GM21737 (cell line): ENCODE measurements around the gene SSRP1.
"Not testable (repeated sequence)": the region's sequence is repeated elsewhere in the genome, so short reads cannot be mapped to it uniquely, and the experiment has no call there.

Source experiments
- ATAC-seq: cut with Tn5 transposase; IDR thresholded peaks from one replicate; pipeline ENCODE4 v1.9.1; 2021; ENCODE audit warnings: mild to moderate bottlenecking, moderate library complexity; ENCODE audit not compliant: unreplicated experiment

SSRP1 gene

DNA sequence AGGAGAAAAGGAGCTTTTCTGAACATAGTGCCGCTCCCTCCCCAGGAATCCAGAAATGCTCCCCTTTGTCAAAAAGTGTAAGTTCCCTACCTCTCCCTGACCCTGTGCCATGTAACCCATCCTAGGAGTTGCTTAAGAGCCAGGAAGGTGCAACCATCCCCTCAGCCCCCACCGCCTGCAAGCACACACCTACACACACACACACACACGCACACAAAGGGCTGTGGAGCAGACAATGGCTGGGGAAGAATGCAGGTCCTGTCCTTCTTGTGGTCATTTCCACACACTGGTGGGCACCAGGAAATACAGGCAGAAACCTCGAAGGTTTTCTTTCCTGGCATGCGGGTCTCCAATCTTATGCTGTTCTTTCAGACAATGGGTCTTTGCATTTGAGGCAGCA lies 3.6 kb upstream of the SSRP1 start:
- no peak for ATAC-seq

DNA sequence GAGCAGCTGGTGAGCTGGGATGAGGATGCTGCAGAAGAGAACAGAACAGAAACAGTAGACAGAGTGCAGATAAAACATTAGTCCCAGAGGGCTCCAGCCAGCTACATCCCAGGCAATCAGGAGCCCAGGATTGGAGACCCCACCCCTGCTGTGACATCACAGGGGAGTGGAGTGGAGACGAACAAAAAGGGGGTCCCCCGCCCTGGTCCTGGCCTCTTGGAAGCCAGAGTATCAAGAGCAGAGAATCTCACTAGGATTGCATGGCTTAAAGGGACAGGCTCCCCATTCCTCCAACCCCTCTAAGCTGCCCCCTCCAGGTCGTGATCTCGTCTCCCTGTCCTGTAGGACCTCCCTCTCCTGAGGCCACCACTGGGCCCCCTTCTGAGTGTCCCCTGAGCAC lies 2.5 kb upstream of the SSRP1 start, which contains the start of gene P2RX3:
Gene P2RX3 (plus strand): TSS at position 211 of the 400 bp plus-strand sequence. CDS start 199 bp downstream, outside the sequence.
- no peak for ATAC-seq

DNA sequence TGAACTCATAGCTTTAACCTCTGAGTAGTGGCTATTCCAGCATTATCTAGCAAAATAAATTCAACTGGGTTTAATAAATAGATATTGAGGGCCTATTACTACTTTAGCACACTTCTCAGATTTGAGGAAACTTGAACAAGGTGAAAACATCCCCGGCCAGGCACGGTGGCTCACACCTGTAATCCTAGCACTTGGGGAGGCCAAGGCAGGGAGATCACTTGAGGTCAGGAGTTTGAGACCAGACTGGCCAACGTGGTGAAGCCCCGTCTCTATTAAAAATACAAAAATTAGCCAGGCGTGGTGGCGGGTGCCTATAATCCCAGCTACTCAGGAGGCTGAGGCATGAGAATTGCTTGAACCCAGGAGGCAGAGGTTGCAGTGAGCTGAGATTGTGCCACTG lies 1.2 kb upstream of the SSRP1 start:
- not testable (repeated sequence) for ATAC-seq

DNA sequence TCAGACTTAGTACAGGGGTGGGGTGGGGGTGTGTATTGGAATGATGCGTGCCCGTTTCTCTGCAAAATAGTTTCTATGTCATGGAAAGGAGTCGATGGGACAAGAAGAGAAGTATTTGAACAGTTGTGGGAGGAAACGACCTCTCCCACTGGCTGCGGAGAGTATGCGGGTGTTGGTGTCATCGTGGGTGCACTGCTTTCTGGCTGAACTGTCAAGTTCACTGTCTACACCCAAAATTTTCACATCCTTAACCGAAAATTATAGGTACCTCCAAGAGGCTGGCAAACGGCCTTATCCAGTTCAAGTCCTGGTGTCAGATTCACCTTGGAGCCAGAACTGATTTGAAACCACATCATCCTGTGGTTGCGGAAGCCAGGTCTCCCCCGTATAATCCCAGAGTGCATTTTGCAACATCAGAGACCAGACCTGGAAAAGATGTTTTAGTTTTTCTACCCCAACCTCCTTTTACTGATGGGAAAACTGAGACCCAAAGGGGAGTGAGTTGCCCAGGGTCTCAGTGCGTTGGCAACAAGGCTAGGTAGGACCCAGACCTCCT lies 497 bp upstream of the SSRP1 start:
- ATAC-seq: peak; percentile 0

DNA sequence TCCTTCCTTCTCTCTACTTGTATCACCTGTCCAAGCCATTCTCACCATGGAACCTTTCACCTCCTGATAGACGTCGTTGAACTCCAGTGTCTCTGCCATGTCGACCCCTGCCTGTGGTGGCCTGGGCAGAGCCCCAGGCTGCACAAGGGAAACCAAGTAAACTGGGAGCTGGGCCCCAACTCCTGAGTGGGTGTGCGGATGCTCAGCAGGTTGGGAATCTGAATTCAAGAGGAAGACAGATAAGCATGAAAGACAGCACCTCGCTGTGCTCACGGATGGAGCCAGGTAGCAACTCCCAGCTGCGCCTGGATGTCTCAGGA lies 709 bp downstream of the SSRP1 start:
- no peak for ATAC-seq

DNA sequence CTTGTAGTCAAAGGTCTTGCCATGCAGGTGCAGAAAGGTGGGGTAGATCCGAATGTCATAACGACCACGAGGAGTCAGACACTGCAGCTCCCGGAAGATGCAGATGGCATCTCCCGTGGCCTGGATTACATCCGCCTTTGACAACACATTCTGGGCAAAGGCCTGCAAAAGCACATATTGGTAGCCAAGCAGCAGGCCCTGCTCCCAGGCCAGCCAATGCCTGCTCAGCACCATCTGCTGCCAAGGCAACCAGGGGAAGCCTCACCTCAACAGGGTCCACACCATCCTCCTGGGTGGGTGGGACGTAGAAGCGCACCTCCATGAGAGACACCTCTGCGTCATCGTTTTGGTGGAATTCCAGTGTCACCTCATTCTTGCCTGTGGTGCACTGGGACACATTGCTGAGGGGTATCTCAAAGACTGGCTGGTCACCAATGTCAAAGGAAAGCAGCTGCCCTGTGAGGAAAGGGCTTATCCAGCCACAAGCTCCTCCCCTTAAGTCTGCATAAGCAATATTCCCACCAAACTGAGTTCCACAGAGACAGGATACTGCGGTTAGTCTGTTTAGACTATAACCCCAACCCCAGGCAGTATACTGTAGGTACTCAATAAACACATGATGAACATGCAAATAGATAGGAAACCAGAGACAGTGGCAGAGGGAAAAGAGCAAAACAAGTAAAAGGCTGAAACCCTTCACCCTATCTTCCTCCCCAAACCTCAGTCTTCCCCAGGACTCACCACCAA lies 2.8 kb downstream of the SSRP1 start:
- no peak for ATAC-seq

DNA sequence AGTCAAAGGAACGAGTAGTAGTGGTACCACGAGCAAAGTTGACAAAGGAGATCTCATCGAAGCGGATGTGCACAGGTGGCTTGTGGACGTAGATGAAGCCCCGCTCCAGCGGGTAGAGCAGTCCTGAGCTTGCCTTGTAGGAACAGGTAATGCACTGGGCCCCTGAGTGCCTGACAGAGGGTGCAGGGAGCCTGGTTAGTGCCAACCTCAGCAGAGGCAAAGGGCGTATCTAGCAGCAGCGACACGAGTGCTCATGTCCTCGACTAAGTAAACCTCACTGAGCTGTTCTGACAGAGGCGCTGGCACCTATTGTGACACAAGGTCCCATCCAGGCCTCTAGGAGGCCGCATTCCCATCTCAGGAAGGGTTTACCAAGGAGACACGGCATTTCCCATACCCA lies 4.0 kb downstream of the SSRP1 start:
- no peak for ATAC-seq

DNA sequence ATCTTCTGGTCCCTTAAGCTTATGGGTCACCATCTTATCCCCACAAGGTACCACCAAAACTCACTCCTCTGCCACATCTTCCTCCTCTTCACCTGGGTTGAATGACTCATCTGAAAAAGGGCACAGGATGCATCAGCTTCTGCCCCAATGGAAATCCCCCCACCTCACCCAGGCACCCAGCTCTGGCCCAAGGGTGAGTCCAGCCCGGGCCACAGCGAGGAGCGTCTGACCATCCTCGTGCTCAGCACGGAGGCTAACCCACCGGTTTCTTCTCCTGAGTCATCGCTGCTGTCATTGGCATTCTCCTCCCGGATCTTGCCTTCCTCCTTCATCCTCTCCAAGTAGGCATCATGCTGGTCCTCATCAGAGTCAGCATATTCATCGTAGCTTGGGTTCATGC lies 5.7 kb downstream of the SSRP1 start:
- no peak for ATAC-seq

DNA sequence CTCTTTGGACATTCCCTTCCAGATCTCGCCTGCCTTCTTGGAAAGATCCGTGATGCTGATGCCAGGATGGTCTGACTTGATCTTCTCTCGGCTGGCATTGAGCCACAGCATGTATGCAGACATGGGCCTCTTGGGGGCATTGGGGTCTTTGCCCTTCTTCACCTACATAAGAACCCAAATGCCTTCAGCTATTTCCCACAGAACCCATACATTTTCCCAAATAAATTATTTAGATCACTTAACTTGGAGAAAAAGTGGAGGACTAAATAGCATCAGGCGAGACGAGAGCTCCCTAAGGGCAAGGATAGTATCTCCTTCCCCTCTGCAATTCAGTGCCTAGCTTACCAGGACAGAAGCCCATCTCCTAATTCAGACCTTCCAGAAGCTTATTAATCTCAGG lies 8.0 kb downstream of the SSRP1 start:
- no peak for ATAC-seq

DNA sequence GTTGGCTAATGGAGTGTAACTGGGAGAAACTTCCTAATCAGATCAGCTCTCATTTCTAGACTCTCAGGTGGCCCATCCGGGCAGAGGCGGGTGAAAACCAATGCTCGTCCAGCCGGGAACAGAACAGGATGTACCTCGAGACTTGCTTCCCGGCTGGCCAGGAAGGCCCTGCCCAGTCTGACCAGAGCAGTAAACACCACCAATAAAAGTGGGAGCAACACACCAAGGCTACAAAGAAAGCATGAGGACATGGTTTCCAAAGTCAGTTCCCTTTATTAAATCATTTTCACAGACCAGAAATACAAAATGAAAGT lies 10.0 kb downstream of the SSRP1 start:
- no peak for ATAC-seq

DNA sequence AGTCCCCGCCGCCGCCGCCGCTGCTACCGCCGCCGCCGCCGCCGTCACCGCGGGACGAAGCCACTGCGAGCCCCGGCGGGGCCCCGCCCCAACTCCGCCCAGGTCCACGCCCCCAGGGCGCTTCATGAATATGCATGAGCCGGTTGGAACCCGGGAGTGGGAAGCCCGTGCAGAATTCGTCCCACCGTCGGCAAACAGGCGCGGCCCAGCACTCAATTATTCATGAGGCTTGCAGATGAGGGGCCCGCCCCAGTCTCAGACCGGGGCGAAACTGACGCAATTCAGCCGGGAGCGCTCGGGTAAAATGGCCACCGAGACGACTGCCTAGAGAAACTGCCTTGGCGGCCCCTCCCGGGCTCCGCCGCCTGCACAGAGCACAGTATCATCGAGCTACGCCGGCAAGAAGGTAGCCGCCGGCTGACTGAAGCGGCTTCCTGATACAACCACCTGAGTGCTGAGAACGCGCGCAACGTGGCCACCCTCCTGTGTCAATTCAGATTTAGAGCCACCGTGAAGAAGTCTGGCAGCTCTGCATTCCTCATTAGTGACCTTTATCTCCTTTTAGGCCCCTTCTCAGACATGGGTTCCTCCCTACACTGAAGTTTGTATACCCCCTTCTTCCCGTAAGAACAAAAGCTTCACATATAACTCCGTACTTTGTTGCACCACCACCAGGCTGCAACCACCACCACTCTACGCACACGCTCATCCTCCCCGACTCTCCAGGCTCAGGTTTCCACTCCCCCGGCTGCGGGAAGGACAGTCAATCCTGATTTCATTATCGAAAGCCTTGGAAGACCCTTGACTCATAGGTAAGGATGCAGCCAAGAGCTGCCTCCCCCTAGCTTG lies 10.6 kb downstream of the SSRP1 start, which contains the start of gene TNKS1BP1:
Gene TNKS1BP1 (minus strand): TSS at position 67 of the 849 bp plus-strand sequence. CDS start 3,067 bp downstream, outside the sequence.
- ATAC-seq: peak; percentile 87

DNA sequence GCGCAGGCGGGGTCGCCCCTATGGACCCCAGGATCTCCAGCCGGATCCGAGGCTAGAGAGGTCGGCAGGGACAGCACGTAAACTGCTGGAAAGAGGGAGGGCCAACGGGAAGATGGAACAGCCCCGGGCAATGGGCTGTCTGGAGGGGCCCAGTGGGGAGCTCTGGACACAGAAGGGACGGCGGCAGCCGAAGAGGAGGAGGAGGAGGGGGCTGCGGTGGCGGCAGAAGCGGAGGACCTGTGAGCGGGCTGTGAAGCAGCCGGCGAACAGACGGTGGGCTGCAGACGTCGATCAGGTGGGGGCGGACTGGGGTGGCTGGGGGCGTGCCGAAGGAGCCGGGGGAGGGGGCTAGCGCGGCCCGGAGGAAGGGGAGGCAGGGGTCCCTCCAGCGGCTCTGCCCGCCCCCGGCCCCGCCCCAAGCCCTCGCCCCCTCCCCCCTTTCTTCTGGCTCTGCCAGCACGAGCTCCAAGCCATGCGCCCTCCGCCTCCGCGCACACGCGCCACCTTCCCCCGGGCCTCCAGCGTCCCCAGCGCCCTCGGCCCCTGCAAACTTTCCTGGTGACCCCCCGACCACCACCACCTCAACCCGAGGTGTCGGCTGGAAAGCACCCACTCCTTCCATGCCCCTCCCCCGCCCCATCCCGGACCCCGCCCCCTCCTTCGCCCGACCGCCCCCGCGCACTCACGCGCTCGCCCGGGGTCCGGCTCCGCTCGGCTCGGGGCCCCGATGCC lies 11.4 kb downstream of the SSRP1 start:
- no peak for ATAC-seq

DNA sequence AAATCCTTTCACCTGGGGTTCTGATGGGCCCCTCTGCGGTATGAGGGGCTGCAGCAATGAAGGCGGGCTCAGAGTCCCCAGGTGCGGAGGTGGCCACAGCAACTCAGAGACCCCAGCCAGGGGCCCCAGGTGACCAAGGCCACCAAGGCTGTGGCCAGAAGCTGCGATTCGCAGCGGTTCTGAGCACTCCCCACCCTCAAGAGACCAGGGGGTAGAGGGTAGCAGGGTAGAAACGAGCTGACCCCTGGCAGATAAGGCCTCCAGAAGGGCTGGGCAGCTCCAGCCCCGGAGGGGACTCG lies 11.9 kb downstream of the SSRP1 start:
- ATAC-seq: no peak

DNA sequence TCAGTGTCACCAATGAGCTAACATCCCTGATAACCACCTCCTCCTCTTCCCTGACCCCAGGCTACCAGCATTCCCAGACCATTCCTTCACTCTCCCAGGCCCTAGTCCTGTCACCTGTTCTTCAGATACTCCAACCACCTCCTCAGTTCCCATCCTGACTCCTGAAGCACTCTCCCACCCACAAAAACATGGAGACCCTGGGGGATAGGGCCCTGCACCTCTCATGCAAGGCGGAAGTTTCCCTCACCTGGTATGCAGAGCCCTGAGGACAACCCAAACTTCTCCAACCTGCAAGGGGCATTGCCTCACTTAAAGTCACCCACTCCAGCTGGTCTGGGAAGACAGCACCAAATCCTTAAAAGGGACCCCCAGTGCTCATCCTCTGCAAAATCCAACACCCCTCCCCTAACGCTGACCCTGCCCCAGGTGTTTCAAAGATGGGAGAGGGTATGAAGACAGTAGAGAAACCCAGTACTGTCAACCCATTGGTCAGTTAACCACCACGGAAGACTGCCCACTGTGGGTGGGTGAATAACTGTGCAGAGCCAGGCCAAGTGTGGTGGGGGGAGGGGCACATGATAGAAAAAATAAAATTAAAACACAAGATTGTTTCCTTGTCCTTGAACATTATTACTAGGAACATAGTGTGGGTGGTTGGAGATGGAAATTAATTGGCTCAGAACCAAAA lies 12.4 kb downstream of the SSRP1 start:
- ATAC-seq: no peak

DNA sequence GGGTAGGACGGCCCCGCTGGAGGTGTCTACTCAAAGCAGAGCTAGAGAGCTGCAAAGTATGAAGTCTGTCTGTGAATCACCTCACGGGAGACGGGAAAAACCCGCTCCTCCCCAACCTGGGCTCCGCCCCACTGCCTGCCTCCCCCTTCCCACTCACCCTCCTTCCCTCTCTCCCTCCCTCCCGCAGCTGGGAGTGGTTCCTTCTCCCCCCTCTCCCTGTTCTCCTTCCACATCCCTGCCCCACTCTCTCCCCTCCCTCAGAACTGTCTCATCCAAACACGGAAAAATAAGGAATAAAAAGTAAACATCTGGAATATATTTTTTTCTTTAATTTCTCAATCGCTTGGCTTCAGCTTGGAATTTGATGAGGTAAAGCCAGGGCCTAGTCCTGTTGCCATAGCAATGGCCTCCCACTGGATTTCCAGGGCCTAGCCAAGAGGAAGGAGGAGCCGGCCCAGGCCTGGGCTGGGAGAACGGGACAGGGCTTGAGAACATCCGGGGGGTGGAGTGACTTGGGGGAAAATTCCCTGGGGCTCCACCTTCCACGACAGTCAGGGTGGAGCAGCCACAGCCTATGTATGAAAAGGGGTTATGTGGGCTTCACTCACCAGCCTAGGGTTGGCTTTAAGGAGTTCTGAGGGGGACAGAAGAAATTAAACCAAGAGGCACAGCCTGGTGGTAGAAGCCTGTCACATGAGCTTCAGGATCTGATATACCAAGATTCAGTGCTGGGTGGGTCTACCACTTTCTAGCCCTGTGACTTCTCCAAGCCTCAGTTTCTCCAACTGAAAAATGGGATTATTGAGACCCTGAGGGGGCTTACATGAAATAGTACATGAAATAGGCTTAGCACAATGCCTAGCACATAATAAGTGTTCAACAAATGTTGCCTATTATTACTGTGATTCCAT lies 13.2 kb downstream of the SSRP1 start:
- no peak for ATAC-seq

DNA sequence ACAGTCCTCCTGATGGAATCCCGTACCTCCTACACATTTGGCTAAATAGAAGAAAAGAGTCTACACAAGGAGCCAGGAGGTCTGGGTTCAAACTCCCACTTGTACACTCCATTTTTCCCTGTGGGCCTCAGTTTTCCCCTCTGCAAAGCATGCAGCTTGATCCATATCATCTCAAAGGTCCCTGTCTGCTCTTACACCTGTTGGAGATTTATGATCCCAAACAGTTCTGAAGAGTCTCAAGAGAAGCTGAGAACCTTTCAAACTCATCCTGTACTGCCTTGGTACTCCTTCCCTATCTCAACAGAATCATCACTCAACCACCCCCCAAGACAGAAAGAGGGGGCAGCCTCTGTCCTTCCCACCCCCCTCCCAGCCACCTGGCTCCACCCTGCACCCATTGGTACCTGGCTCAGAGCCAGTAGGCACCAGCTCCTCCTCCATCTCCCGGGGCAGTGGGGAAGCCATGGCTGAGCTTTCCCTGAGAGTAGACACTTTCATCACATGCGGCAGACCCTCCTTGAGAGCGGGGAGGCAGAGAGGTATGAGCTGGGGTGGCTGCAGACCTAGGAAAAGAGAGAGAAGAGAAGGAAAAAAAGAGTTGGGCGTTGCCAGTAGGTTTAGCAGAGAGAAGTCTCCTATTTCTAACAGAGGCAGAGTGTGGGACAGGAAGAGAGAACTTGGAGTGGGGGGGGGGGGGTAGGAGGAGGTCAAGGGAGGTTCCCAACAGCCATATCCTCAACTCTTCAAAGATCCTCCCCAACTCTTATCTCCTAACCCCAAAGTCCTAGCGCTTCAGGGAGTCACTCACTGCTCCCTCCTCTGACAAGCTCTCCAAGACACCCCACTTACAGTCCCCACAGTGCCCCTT lies 14.1 kb downstream of the SSRP1 start:
- ATAC-seq: no peak

DNA sequence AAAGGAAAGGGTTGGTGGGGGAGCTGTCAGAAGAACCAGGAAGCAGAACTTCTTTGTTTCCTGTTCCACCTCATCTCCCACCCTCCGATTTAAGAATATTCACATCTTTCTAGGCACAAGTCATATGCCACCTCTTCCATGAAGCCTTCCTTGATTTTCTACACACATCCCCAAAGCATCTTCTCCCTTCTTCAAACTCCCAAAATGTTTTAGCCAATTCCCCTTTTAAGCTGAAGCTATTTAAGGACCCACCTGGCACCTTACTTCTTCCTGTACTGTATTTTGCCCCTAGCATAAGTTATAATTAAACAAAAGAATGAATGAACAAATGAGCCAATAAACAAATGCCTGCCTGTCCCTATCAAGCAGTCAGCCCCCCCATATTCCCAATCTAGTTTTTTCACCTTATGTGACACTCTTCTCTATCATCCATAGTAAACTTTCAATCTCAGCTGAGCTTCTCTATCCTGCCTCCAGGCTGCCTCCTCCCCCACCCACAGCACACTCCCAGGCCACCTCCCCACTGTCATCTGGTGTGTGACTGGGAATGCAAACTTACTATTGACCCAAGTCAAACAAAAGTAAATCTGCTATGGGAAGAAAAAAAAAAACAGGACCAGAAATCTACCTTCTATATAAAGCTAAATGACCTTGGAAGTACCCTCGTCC lies 14.8 kb downstream of the SSRP1 start:
- ATAC-seq: no peak

DNA sequence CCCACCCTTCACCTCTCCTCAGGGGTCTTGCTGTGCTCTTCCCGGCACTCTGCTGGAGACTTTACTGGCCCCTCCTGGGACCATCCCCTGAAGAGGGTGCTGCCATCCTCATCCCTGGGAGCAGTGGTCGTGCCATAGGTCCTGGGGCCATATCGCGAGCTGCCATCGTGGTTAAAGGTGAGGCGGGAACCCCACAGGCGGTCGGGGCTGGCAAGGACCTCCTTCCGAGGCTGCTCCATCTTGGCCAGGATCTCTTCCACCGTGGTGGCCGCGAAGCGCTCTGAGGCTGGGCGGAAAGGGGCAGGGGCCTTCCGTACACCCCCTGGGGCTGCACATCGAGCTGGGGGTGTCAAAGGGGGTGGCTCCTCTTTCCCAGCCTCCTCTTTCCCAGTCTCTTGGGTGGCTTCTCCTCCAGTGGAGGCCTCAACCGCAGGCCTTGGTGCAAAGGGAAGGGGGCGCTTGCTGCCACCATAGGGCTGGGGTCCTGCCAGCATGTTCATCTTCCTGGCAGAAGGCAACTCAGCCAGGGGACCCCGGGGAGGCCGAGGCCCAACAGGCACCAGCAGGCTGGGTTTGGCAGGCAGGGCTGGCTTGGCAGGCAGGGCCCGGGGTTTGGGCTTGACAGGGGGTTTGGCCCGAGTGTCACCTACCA lies 15.5 kb downstream of the SSRP1 start:
- ATAC-seq: no peak
